Breast epithelium (tissue), 3 donors: Measurements from ENCODE around the gene LHFPL3.

ENCODE experiments used
- POLR2AphosphoS5 ChIP-seq, 3 donors: sonication (generic); formaldehyde crosslinking; IDR thresholded peaks; one replicate each; pipeline ENCODE4 v1.6.1; 2017; ENCODE audit warnings: antibody characterized with exemption in 3 of 3
- TF ChIP-seq, protein P1 (sequence below), 3 donors: fragments of 450-650 bp; IDR thresholded peaks; one replicate each; pipeline ENCODE4 v1.5.1; 2016 to 2017; ENCODE audit warnings: antibody characterized with exemption in 3 of 3, mild to moderate bottlenecking in 3 of 3, moderate library complexity in 3 of 3

DNA sequence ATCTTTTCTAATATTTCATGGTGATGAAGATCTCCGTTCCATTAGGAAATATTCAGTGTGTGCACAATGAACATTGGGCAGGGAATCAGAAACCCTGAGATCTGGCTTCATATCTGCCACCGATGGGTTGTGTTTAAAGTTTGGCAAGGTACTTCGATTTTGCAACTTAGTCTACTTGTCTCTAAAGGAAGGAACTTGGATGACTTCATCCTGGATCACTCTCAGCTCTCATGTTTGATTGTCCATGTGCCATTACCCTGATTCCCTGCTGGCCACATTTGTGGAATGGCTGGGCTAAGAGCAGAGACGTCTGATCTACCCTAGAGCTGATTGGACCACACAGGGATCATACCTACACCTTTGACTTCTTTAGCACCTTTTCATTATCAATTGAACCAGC lies 508.6 kb downstream of the LHFPL3 start:
- no peak for TF ChIP-seq POLR2AphosphoS5 (IDR thresholded peaks at IDR 0.05)
- TF ChIP-seq, protein P1, sequence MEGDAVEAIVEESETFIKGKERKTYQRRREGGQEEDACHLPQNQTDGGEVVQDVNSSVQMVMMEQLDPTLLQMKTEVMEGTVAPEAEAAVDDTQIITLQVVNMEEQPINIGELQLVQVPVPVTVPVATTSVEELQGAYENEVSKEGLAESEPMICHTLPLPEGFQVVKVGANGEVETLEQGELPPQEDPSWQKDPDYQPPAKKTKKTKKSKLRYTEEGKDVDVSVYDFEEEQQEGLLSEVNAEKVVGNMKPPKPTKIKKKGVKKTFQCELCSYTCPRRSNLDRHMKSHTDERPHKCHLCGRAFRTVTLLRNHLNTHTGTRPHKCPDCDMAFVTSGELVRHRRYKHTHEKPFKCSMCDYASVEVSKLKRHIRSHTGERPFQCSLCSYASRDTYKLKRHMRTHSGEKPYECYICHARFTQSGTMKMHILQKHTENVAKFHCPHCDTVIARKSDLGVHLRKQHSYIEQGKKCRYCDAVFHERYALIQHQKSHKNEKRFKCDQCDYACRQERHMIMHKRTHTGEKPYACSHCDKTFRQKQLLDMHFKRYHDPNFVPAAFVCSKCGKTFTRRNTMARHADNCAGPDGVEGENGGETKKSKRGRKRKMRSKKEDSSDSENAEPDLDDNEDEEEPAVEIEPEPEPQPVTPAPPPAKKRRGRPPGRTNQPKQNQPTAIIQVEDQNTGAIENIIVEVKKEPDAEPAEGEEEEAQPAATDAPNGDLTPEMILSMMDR (IDR thresholded peaks at IDR 0.05): no peak
